ENCODE measurements around the gene PLXNA4. TPM values are rescaled to one million over a fixed set of nuclear protein-coding genes. Genes with fewer than 3 reads are reported as not detected.

PLXNA4 gene
- total and polyA plus RNA-seq, 2 donors (not counting 1 experiment from before 2014, with no cell fraction given) = not detected

DNA sequence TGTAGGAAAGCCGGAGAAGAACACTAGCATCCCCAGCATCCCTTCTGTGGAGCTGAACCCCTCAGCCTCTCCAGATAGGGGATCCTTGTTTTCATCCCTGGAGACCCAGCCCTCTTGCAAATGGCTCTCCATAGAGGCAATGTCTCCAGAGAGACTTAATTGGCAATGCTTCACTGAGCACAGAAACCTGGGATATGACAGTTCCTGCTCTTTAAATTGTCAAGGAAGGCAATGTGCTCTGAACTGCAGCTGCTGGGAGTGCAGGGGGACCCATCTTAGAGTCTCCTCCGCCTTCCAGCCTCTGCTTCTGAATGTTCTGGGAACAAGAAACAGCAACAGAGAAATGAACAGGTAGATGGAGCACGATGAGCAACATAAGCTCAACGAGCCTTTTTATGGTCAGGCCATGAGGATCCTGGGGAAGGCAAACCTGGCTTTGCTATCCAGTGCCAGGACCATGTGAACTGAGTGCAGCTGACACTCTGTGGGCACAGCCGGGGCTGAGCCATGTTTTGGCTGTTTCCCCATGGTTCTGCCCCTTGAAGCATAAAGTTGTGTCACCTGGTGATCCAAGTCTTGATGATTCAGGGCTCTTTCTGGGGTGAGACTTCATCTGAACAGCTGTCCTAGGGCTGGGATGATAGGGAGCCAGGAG lies 481.0 kb downstream of the PLXNA4 start:
- H3K27ac ChIP-seq (ENCODE audit: low read length in 2 of 2) = no peak overlapping the region
- ATAC-seq (ENCODE audit: low read depth) (no peak), DNase-seq (no peak)
- no peaks in the 10 kb centered on the region for H3K79me2 ChIP-seq (ENCODE audit: control insufficient read depth, insufficient read depth, low read length)
- H3K4me1 Mint-ChIP-seq = no peaks in the 10 kb centered on the region
- 64% methylated on average over 5 of the region's 5 CpGs for WGBS (ENCODE audit: insufficient coverage)
- H3K27me3 Mint-ChIP-seq = peaks cover 5% of the 10 kb centered on the region
- intact Hi-C loops (cut with micrococcal nuclease) = no loop called here
- TF ChIP-seq, protein P1, sequence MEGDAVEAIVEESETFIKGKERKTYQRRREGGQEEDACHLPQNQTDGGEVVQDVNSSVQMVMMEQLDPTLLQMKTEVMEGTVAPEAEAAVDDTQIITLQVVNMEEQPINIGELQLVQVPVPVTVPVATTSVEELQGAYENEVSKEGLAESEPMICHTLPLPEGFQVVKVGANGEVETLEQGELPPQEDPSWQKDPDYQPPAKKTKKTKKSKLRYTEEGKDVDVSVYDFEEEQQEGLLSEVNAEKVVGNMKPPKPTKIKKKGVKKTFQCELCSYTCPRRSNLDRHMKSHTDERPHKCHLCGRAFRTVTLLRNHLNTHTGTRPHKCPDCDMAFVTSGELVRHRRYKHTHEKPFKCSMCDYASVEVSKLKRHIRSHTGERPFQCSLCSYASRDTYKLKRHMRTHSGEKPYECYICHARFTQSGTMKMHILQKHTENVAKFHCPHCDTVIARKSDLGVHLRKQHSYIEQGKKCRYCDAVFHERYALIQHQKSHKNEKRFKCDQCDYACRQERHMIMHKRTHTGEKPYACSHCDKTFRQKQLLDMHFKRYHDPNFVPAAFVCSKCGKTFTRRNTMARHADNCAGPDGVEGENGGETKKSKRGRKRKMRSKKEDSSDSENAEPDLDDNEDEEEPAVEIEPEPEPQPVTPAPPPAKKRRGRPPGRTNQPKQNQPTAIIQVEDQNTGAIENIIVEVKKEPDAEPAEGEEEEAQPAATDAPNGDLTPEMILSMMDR (IDR thresholded peaks at IDR 0.05) = no peak
- TF ChIP-seq EZH2 (IDR thresholded peaks at IDR 0.05; ENCODE audit: borderline replicate concordance, insufficient read depth, low read depth, low read length, poor library complexity, severe bottlenecking) = no peak
- no peak overlapping the region for H3K4me3 Mint-ChIP-seq
- POLR2A ChIA-PET = no interaction called here
- no peak overlapping the region for H3K9ac ChIP-seq (ENCODE audit: low read length)
- no peak overlapping the region for H3K4me3 ChIP-seq (ENCODE audit: control extremely low read depth in 1 of 5, extremely low read depth in 1 of 5, insufficient read depth in 1 of 5, low read depth in 2 of 5, low read length in 4 of 5)
- H3K27ac Mint-ChIP-seq = no peak overlapping the region
- no peaks in the 10 kb centered on the region for H3K9me3 Mint-ChIP-seq (ENCODE audit: insufficient read depth)
- H3K9me3 ChIP-seq (ENCODE audit: control extremely low read depth in 1 of 3, control insufficient read depth in 2 of 3, insufficient read depth in 1 of 3, low read length in 2 of 3) = no peaks in the 10 kb centered on the region
- no peaks in the 10 kb centered on the region for H3K36me3 ChIP-seq (replicated peaks in 1 of 2; ENCODE audit: control extremely low read depth in 1 of 2, control insufficient read depth in 1 of 2, extremely low read depth in 1 of 2, insufficient read depth in 2 of 2, low read length in 1 of 2)
- H3K4me2 ChIP-seq (replicated peaks; ENCODE audit: low read depth, low read length, poor library complexity, severe bottlenecking) = no peak overlapping the region
- no peaks in the 10 kb centered on the region for H3K4me1 ChIP-seq (ENCODE audit: control insufficient read depth in 2 of 2, insufficient read depth in 2 of 2, low read length in 2 of 2)
- no peaks in the 10 kb centered on the region for H3K27me3 ChIP-seq (replicated peaks in 1 of 4; ENCODE audit: control extremely low read depth in 1 of 4, control insufficient read depth in 3 of 4, insufficient read depth in 4 of 4, low read length in 3 of 4)
- H4K20me1 ChIP-seq (ENCODE audit: control insufficient read depth, insufficient read depth, low read length, poor library complexity, severe bottlenecking) = no peaks in the 10 kb centered on the region
- H2AFZ ChIP-seq (ENCODE audit: insufficient read depth, low read depth, low read length, poor library complexity, severe bottlenecking) = no peak overlapping the region
- CTCF ChIA-PET = no interaction called here

DNA sequence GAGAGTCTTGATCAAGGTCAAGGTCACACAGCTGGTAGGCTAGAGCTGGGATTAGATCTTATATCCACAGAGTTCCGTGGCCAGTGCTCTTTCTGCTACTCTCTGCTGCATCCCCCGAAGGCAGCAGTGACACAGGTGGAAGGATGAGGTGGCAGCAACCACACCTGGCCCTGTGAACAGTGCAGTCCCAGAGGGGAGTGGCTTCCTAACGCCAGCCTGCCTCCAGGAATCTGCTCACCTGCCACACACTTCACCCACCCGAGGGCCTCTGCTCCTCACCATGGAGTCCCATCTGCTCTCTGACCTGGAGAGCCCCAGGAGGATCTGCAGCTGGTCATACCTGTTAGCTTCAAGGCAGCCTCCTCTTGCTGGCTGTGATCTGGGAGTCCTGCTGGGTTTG lies 484.2 kb downstream of the PLXNA4 start:
- CTCF ChIA-PET = no interaction called here
- Histone ChIP-seq H4K20me1 (ENCODE audit: control insufficient read depth, insufficient read depth, low read length, poor library complexity, severe bottlenecking) (no peaks in the 10 kb centered on the region), H3K4me2 (replicated peaks; ENCODE audit: low read depth, low read length, poor library complexity, severe bottlenecking) (no peak overlapping the region), H3K9ac (ENCODE audit: low read length) (no peak overlapping the region), H3K27ac (ENCODE audit: low read length in 2 of 2) (no peak overlapping the region), H3K4me1 (ENCODE audit: control insufficient read depth in 2 of 2, insufficient read depth in 2 of 2, low read length in 2 of 2) (no peaks in the 10 kb centered on the region), H3K9me3 (ENCODE audit: control extremely low read depth in 1 of 3, control insufficient read depth in 2 of 3, insufficient read depth in 1 of 3, low read length in 2 of 3) (peaks cover 0 to 5% (median 0%) of the 10 kb centered on the region in 3 donors), H3K27me3 (replicated peaks in 1 of 4; ENCODE audit: control extremely low read depth in 1 of 4, control insufficient read depth in 3 of 4, insufficient read depth in 4 of 4, low read length in 3 of 4) (no peaks in the 10 kb centered on the region), H3K79me2 (ENCODE audit: control insufficient read depth, insufficient read depth, low read length) (no peaks in the 10 kb centered on the region), H2AFZ (ENCODE audit: insufficient read depth, low read depth, low read length, poor library complexity, severe bottlenecking) (no peak overlapping the region), H3K4me3 (ENCODE audit: control extremely low read depth in 1 of 5, extremely low read depth in 1 of 5, insufficient read depth in 1 of 5, low read depth in 2 of 5, low read length in 4 of 5) (no peak overlapping the region), H3K36me3 (replicated peaks in 1 of 2; ENCODE audit: control extremely low read depth in 1 of 2, control insufficient read depth in 1 of 2, extremely low read depth in 1 of 2, insufficient read depth in 2 of 2, low read length in 1 of 2) (no peaks in the 10 kb centered on the region)
- ATAC-seq (ENCODE audit: low read depth) = no peak
- POLR2A ChIA-PET = no interaction called here
- 51% methylated on average over 4 of the region's 4 CpGs for WGBS (ENCODE audit: insufficient coverage)
- no peak for DNase-seq
- peaks cover 8% of the 10 kb centered on the region for H3K27me3 Mint-ChIP-seq
- intact Hi-C loops (cut with micrococcal nuclease) = no loop called here
- no peaks in the 10 kb centered on the region for H3K4me1 Mint-ChIP-seq
- no peaks in the 10 kb centered on the region for H3K9me3 Mint-ChIP-seq (ENCODE audit: insufficient read depth)
- H3K27ac Mint-ChIP-seq = no peak overlapping the region
- no peak for TF ChIP-seq EZH2 (IDR thresholded peaks at IDR 0.05; ENCODE audit: borderline replicate concordance, insufficient read depth, low read depth, low read length, poor library complexity, severe bottlenecking)
- TF ChIP-seq, protein P1 (IDR thresholded peaks at IDR 0.05) = no peak
- H3K4me3 Mint-ChIP-seq = no peak overlapping the region

Data from B cell (primary cell).